A549 (cell line): Measurements from ENCODE around the gene PMS1.

ENCODE experiments used
- BHLHE40 ChIP-seq: IDR thresholded peaks from 2 replicates; pipeline ENCODE4 v1.6.1; 2012; ENCODE audit warnings: low read depth, low read length, inconsistent platforms
- CHD2 ChIP-seq: fragments of 150-350 bp; IDR thresholded peaks from 2 replicates; pipeline ENCODE4 v1.6.1; 2014; ENCODE audit warnings: low read length; ENCODE audit not compliant: partially characterized antibody
- CTCF ChIP-seq: fragments of >200 bp; sonication (Bioruptor Twin); formaldehyde crosslinking; IDR thresholded peaks from 3 replicates; pipeline ENCODE4 v1.5.1; 2016
- E2F6 ChIP-seq: IDR thresholded peaks from 2 replicates; pipeline ENCODE4 v1.6.1; 2012; ENCODE audit warnings: low read depth, borderline replicate concordance
- ELK1 ChIP-seq: fragments of 150-350 bp; IDR thresholded peaks from 2 replicates; pipeline ENCODE4 v1.6.1; 2014; ENCODE audit warnings: low read depth, mild to moderate bottlenecking, low read length
- ESRRA ChIP-seq: fragments of 150-350 bp; IDR thresholded peaks from 2 replicates; pipeline ENCODE4 v1.6.1; 2014; ENCODE audit warnings: mild to moderate bottlenecking, low read length, borderline replicate concordance
- MYC ChIP-seq: IDR thresholded peaks from 2 replicates; pipeline ENCODE4 v1.6.1; 2012; ENCODE audit warnings: mild to moderate bottlenecking, inconsistent platforms, low read length, improper control_type of control experiment, borderline replicate concordance
- NR3C1 ChIP-seq: fragments of >200 bp; sonication (Bioruptor Twin); formaldehyde crosslinking; IDR thresholded peaks from 3 replicates; pipeline ENCODE4 v1.6.1; 2017

GRCh38 chr2:189799030-189799331, 14.7 kb downstream of the PMS1 start:
- TF ChIP-seq CTCF (no peak), ESRRA (no peak), ELK1 (no peak), MYC (no peak), NR3C1 (no peak), CHD2 (no peak), E2F6 (no peak), BHLHE40 (no peak)
